Stimulated activated CD8-positive, alpha-beta memory T cell treated with anti-CD3 and anti-CD28 coated beads, Interleukin-4, amount 100 ng/mL, for 4 hours (primary cell): ENCODE measurements around the gene MRPL36.
A peak's percentile ranks its signal among the peaks of the same experiment; 100 is the strongest.
"Not testable (repeated sequence)": the region's sequence is repeated elsewhere in the genome, so short reads cannot be mapped to it uniquely, and the experiment has no call there.

Experiments
- DNase-seq, 2 donors: peaks; one replicate each; pipeline ENCODE4 v3.0.0-alpha.2; 2020; ENCODE audit warnings: low read depth in 2 of 2, low spot score in 1 of 2

MRPL36 gene

DNA sequence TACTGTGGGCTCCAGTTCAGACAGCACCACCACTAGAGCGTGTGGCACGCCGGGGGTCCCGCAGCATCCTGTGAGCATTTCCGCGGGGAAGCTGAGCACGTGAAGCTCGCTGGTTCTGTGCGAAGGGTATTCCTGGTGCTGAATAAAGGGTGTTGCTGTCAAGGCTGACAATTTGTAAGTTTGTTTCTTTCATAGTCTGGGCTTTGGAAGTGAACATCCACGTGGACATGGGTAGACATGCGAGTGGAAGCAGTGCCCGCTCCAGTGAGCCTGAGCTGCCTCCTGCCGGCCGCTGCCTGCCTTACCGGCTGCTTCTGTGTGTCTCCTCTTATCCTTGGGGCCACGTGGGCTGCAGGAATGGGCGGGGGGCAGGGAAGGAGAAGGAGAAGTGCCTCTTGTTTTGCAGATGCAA is 16.2 kb upstream of the MRPL36 start:
- no peak for DNase-seq

DNA sequence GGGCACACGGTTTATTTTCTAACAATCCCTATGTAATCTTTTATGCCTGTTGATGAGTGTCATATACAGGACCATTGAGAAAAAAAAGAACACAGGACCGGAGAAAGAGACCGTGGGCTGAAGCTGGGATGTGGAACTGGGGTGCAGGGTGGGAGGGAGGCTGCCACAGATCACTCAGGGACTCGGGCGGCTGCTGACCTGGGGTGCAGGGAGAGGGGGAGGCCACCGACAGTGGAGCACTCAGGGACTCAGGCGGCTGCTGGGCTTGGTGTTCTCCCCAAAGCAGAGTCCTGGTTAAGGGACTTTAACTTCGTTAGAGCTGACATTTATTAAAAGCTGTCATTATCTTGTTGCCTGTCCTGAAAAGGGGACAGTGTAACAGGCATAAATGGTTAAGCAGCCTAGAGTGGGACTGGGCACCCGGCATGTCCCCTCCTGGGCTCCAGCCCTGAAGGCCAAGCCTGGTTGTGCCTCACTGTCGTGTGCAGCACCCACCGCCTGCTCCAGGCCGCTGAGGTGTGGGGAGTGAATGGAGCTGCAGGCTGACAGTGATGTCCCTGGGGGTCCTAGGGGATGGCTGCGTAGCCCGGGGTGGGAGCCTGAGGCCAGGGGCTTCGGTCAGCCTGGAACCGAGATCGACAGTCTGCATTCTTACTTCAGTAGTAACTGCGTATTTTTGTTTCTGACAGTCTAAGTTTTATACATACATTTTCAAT is 15.6 kb upstream of the MRPL36 start:
- DNase-seq: no peak

DNA sequence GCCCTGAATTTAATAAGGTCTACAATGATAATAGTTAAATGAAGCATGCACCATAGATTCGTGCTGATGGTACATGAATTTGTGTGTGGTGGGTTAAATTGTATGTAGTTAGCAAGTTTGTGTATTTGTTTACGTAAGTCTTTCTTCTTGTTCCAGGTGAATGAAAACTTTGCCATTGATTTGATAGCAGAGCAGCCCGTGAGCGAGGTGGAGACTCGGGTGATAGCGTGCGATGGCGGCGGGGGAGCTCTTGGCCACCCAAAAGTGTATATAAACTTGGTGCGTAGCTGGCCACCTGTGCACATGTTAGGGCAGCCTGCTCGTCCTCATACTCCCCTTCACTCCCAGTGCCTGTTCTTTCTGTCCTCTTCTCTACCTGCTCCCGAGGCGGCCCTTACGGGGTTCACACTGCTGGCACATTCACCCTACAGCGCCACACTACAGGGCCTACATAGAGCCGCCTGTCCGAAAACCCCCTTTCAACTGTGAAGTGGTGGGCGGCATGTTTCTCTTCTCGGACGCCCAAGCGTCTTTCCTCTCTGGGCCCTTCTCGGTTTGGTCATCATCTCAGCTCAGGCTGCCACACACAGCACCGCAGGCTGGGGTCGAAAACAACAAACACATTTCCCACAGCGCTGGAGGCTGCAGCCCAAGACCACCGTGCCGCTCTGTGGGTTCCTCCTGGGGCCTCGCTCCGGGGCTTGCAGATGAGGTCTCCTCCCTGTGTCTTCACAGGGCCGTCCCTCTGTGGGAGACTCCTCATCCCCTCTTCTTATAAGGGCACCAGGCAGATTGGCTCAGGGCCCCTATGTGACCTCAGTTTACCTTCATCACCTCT is 14.8 kb upstream of the MRPL36 start:
- no peak for DNase-seq

DNA sequence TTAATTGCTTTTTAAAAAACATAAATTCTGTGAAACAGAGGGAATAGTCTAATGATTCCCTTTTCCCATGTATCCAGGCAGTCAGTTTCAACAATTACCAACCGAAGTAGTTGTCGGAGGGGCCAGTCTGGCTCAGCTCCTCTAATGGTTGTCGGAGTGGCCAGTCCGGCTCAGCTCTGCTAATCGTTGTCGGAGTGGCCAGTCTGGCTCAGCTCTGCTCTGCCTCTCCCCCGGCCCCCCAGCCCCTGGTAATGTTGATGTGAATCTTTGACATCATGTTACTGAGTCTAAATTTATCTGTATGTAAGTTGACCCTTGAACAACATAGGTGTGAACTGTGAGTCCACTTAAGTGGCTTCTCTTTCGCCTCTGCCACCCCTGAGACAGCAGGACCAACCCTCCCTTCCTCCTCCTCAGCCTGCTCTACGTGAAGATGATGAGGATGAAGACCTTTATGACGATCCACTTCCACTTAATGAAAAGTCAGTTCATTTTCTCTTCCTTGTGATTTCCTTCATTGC is 11.0 kb upstream of the MRPL36 start:
- DNase-seq: no peak

DNA sequence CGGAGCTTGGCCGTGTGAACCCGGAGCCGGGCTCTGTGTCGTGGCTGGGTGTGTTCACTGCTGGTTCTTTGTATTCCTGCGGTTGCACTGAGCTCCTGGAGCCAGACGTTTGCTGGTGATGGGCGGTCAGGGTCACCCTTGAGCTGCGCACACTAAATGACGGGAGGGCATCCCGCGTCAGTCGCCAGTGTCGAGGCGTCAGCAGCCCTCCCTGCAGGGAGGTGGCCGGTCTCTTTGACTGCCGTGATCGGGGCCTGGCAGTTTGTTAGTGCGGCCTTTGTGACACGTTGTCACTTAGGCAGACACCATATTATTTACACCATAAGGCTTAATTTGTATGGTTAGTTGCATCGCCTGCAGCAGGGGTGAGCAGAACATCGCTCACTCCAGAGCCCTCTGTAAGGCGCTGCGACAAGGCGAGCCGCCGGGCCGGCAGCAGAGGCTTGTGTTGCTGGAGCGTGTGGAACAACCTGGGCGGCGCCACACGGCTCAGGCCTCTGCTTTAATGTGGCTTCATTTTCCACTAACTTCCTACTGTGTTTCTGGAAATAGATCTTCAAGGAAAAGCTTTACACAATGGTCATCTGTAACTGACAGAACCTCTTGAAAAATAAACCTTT is 9.9 kb upstream of the MRPL36 start:
- DNase-seq: no peak

DNA sequence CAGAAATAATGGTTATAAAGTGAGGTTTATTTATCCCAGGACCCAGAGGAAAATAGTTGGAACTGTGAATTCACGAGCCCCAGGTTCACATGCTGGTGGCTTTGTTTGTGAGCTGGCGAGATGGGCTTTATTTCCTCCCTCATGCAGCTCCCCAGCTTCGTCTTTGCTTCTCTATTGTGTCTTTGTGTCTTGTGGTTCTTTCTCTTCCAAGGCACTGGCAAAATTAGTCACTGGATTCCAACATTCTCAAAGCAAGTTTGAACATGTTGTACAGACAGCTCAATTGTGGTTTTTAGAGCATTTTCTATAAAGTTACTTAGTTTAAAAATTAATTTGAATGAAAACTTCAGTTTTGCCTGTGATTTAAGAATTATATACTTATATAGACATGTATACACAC is 8.8 kb upstream of the MRPL36 start:
- no peak for DNase-seq

DNA sequence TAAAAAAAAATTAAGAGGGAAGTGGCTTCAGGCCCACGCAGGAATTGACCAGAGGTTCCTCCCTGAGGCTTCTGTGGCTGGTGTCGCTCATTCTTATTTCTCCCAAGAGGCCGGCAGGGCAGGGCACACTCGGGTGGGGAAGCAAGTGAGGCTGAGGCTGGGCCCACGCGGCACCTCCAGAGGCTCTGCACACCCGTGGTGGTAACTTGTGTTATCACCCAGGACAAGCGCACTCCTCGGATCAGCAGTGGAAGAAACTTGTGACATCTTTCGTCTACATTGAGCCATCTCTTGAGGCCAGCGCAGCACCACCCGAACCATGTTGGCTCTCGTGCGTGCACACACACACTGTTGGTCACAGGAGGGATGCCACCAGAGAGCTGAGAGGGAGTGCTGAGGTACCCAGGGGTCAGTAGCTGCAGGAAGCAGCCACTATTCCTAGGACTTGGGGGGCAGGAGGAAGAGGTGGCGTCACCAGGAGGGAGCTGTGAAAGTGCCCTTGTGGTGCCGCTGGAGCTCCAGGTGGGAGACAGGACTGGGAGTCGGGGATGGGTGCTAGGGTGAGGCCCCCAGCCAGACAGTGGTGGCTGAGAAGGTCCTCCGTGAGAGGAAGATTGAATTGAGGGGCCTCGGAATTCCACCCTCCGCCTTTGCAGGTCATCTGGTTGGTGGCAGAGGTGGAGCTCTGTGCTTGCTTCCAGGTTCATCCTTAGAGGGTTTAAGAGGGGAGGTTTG is 8.0 kb upstream of the MRPL36 start:
- no peak for DNase-seq

DNA sequence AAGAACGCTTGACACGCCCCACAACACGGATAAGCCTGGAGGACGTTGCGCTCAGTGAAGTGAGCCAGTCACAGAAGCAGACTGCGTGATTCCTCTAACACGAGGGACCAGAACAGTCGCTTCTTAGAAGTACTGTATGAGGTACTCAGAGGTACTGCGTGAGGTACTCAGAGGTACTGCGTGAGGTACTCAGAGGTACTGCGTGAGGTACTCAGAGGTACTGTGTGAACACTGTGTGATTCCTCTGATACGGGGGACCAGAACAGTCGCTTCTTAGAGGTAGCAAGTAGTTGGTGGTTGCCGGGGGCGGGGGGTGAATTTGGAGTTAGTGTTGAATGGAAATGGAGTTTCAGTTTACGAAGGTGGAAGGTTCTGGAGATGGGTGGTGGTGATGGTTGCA is 7.3 kb upstream of the MRPL36 start:
- no peak for DNase-seq

DNA sequence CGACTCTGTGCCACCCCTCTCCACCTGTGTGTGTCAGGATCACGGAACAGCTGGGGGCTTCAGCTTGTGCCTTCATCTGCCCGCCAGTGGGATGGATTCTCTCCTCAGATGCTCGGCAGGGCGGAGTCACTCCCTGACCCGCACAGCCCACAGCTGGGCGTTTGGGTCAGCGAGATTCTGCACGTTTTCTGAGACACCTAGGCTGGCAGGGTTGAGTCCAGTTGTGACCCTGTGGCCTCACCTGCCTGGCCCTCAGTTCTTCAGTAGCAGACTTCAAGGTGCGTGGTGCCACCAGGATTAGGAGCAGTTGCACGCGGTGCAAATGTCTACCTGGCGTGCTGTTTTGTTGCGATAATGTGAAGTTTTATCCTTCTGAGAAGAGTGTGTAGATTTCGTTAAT is 6.6 kb upstream of the MRPL36 start:
- DNase-seq: no peak

DNA sequence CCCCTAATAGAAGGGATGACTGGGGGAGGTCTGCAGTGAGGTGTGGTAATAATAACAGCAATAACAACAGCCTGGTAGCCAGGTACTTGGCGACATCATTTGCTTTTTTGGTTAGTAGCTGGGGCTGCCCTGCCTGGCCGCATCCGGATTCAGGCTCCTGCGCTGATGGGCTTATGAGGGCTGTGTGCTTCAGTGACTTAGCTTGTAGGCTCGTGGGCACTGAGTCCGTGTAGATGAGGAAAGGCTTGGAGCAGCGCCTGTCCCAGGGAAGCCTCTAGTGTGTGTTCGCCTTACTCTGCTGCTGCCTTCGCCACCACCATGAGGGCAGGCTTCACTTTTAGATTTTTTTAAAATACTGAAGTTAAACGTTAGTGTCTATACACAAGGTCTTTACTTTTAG is 6.1 kb upstream of the MRPL36 start:
- DNase-seq: no peak

DNA sequence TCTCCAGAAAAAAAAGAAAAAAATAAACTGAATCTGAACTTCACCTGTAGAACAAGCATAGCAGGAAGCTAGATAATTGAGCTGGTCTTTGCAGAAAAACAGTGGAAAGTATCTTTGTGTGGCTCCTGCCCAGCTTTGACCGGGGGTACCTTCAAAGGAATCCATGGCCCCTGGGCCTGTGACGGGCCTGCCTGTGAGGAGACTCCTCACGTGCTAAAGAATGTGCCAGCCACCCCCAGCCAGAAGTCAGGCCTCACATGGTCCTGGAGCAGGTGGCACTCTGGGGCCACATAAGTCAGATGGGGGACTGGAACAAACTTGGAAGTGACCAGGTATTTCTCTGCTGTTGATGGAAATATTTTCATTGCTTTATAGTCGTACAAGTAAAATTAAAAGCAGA is 5.7 kb upstream of the MRPL36 start:
- no peak for DNase-seq

DNA sequence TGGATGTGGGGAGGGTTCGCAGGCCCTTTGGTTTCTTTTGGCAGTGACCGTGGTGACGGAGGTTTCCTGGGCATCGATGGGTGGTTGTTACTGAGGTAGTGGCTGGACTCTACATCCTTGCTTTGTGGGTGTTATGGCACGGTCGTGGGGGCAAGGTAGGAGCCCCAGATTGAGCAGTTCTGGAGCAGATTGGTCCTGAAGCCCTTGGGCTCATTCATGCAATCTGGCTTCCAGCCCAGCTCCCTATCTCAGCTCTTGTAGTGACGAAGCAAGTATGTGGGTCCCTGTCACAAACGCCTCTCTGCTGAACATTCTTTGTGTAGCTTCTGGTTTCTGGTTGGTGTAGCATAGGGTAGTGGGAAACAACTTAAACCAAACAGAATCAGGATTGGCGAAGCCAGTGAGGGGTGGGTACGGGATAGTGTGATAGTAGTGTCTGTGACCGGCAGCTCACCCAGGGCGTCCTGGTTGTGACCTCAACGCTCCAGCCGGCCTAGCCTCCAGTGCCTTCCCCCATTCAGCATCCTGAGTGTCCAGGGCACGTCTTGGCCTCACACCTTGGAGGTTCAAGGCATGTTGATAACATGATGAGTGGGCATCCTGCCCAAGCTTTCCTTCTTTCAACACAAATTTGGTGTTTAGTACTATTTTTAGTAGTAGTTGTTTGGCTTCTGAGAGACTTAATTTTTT is 4.5 kb upstream of the MRPL36 start:
- DNase-seq: no peak

DNA sequence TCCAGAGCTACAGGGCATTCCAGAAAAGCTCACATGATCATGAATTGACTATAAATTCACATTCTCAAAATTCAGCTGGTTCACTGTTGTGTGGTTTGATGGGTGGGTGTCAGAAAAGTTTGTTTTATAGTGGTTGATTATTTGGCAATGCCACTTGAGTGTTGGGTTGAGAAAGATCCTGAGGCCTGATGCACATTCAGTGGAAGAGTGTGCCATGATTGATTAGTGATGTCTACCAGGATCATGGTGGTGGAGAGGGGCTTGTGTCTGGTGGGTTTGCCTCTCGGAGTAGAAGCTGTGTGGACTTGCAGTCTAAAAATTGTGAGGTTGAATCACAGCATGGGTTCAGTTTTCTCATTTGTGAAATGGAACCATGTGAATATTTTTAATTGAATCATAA is 3.6 kb upstream of the MRPL36 start:
- no peak for DNase-seq

DNA sequence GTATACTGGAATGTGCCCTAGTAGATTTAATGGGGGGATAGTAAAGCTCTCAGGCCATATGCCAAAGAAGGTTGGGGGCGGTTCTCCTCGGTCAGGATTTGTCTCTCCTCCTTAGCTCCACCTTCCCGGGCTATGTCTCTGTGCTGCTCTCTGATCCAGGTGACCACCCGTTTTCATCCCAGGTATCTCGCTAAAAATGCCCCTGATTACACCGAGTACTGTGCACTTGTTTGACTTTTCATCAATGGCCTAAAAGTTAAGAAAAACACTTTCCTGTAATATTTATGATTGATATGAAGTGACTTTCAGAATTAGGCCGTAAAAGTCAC is 2.3 kb upstream of the MRPL36 start:
- no peak for DNase-seq

DNA sequence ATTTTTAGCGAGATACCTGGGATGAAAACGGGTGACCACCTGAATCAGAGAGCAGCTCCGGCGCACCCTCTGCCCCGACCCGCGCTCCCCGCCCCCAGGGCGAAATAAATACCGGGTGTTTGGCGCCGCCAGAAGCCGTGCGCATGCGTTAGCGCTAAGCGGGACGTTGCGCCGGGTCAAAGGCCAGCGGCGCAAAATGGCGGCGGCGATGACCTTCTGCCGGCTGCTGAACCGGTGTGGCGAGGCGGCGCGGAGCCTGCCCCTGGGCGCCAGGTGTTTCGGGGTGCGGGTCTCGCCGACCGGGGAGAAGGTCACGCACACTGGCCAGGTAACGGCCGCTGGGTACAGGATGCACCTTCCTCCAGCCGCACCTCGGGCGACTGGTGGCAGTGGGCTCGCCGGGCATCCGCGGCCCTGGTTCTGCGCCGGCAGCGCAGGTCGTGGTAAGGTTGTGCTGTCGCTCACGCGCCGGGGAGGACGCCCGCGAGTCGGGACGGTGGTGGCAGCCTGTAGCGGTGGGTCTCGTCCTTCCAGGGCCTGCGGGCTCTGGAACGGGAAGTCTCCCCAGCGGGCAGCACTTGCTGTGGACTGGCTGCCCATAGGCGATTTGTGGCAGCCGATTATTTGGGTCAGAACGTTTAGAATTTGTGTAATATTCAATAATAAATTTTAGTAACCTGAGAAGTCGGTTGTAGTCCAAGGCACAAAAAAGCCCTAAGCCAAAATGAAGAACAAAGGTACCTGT is 1.8 kb upstream of the MRPL36 start, which contains the start of gene NDUFS6:
NDUFS6 (plus strand) TSS at position 186 of the 745 bp plus-strand sequence; CDS start at position 197, 11 bp downstream.
- DNase-seq: peak; percentile 42 to 65

DNA sequence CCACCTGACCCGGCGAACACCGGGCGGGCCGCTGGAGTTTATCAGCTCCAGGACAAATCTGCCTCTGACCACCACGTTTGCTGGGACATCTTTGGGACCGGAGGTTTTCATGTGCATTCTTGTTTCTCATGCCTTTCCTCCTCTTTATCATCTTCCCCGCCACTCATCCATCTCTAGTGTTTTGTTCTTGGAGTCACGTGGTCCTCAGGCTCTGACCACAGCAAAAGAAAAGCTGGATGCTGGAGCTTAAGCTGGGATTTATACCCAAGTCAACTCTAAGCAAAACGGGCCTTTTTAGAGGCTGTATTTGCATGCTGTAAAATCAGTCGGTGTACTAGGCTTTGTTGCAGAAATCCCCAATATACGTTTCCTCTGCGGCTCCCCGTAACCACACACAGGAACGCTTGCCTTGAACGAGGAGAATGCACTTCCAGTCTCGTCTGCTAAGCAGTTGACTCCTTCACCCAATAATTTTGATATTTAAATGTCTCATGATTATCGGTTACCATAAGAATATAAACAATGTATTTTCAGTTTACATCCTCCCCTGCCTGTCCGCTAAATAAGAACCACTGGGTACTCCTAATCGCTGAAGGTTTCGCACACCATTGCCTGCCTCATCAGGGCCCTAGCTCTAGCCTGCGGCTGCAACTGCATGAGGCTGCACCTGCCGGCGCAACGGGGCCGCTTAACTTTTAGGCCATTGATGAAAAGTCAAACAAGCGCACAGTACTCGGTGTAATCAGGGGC is 1.0 kb upstream of the MRPL36 start:
- DNase-seq: no peak

DNA sequence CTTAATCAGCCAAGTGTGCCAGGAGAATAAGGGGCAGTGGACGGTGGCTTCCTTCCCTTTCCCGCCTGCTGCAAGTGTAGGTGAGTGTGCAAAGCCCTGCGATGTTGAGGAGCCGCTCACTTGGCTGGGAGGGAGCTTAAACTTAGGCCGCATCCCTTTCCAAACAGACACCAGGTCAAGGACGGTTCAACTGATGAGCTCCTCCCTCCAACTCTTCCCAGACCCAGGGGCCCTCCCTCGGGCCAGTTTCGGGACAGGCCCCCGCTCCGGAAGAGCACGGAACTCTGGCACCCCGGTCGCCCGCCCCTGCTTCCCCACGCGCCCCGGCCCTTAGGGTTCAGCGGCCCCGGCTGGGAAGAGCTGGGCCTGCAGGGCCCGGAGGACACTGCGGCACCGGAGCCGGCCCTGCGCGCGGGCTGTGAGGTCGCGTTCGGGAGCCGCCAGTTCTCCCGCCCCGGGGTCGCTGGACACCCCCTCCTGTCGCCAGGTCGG is 481 bp downstream of the MRPL36 start:
- DNase-seq: no peak

DNA sequence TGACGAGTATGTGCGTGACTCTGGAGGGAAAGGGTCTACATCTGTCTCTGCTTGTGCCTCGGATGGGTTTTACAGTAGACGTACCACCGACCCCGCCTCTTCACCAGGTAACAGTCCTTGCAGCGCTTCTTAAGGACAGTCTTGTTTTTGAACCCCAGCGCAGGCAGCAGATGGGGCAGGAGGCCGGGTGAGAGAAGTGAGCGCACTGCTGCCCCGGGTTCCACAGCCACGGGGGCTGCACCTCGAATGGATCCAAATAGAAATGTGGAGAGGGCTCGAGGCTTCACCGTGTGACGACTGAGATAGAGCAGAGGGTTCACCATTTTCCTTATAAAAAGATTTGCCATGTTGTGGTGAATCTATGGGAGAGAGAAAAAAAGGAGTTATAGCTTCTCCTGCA is 1.0 kb downstream of the MRPL36 start:
- not testable (repeated sequence) for DNase-seq

DNA sequence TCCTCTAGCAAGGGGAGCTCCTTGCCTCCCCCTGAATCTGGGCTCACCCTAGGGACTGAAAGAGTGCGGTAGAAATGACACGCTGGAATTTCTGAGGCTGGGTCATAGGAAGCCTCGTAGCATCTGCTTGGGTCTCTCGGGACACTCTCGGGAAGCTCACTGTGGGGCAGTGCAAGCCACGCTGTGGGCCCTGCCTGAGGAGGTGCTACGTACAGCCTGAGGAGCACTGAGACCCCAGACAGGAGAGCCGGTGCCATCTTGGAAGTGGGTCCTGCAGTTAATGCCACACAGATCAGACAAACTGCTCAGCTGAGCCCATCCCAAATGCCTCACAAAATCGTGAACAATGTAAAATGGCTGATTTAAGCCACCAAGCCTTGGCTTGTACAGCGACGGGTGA is 1.8 kb downstream of the MRPL36 start:
- DNase-seq: no peak
